ENCODE measurements around the gene CERS6.

- TF ChIP-seq REST (IDR thresholded peaks at IDR 0.05) (no peak), YY1 (IDR thresholded peaks at IDR 0.05) (no peak)
Measured at GRCh38 chr2:168718622-168719021, 262.6 kb downstream of the CERS6 start.

All from liver (tissue), 1 donor.